HG03439 (cell line): ENCODE data around the gene PLEK2.

Experiments used
- ATAC-seq: cut with Tn5 transposase; IDR thresholded peaks from one replicate; pipeline ENCODE4 v1.9.1; 2021; ENCODE audit warnings: mild to moderate bottlenecking, moderate library complexity; ENCODE audit not compliant: unreplicated experiment

Gene PLEK2

DNA sequence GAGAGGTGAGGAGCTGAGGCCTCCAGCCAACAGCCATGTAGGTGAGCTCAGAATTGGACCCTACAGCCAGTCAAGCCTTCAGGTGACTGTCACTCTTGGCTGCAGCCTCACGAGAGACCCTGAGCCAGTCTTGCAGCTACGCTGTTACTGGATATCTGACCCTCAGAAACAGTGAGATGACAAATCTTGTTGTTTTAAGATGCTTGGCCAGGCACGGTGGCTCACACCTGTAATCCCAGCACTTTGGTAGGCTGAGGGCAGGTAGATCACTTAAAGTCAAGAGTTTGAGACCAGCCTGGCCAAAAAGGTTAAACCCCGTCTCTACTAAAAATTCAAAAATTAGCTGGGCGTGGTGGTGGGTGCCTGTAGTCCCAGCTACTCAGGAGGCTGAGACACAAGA lies 6.2 kb downstream of the PLEK2 start:
- ATAC-seq: no peak

DNA sequence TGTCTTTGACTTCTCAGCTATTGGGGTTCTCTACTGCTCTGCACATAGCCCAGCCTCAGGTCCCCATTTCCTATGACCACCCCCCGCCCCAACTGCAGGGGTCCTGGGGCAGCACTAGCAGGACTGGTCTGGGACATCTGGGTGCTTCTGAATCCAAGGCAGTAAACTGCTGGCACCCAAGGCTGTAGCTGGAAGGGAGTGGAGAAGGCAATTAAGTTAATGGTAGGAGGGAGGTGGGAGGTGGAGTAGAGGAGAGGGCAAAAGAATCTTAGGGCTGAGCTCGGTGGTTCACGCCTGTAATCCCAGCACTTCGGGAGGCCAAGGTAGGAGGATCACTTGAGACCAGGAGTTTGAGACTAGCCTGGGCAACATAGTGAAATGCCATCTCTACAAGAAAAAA lies 11.5 kb downstream of the PLEK2 start:
- no peak for ATAC-seq

DNA sequence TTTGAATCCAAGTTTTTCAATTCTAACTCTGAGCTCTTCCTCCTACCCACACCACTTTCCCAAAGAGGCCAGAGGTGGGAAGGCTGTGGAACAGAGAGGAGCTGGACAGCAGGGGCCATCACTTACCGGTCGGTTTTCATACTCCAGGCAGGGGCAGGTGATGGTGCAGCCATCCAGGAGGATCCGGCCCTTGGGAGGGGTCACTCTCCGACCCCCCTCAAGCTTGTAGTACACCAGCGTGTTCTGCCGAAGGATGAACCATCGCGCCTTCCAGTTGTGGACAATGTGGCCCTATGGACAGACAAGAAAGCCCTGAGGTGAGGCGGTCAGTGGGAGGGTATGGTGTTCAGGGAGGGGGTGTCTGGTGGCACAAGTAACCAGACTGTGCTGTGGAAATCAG lies 14.4 kb downstream of the PLEK2 start:
- no peak for ATAC-seq

- no peak for ATAC-seq
These were observed 15.5 kb downstream of the PLEK2 start for GRCh38 chr14:67396381-67396970.

- no peak for ATAC-seq
These were observed 16.1 kb downstream of the PLEK2 start for GRCh38 chr14:67395876-67396189.

DNA sequence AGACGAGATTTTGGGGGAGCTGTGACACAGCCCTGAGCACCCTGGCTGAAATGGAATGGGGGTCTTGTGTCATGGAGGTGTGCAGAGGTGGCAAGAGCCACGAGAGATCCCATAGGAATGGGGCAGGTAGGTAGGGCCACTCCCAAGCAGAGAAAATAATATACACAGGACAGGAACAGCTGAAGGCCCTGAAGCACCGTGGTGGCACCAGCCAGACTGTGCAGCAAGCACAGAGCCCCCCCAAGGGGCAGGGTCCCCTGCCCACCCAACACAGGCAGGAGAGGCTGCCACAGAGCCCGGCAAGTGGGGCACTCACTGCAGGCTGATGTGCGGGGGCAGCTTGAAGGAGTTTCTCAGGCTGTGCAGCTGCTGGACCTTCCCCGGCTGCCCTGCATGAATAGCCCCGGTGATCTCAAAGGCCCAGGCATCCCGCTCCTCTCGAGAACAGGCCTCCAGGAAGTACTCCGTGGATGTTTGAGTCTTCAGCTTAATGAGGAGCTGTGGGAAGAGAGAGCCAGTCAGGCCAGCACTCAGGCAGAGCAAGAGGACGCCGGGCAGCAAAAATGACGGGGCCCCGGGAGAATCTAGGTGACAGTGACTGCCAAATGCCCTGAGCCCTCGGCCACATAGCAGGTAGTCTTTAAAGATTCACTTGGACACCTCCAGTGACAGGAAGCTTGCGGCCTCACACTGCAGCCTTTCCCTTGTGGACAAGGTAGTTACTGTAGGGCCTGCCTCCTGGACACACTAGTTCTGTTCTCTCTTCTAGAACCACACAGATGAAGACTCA lies 16.7 kb downstream of the PLEK2 start:
- ATAC-seq: no peak

DNA sequence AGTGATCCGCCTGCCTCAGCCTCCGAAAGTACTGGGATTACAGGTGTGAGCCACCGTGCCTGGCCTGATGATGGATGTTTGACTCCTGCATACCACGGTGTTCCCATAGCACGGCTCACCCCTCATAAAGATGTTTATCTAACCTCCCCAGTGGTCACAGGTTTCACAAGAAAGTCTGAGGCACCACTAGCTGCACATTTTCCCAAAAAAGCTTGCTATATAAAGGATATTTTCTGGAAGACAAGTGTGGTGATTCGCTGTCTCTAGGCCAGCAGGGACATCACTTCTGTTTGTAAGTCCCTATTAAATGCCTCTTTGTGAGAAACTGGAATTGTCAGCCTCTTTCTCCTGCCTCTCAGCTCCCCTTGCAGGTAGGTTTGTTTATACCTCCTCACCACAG lies 18.3 kb downstream of the PLEK2 start:
- ATAC-seq: no peak

DNA sequence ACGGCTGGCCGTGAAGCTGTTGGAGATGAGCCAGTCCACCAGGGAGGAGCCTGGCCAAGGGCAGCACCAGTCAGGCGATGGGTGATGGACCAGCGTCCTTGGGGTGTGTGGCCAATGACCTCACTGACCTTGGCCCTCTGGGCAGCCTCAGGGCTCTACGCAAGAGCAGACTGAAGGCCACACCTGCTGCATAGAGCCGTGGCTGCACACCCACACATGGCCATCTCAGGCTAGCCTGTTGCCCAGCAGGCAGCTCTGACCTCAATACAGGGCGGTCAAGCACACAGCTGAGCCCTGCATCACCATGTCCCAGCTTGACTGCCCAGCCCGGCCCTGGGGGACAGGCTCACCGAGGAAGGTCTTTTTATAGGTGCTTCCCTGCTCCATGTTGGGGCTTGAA lies 19.2 kb downstream of the PLEK2 start:
- ATAC-seq: no peak

GRCh38 chr14:67392123-67392522 lies 19.8 kb downstream of the PLEK2 start:
- ATAC-seq: no peak

DNA sequence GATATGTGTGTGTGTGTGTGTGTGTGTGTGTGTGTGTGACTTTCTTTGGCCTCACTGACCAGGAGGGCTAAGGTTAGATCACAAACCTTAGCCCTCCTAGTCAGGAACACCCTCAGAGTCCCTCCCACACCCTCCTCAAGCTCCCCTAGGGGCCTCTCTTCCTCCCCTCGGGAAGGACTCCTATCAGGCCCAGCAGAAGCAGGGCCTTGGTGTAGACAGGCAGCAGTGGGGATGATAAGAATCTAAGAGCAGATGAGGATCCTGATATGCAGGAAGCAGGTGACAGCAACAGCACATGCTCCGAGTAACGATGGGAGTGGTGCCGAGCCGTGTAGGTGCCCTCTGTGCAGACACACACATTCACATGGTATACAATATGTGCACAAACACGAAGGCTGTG lies 20.7 kb downstream of the PLEK2 start:
- no peak for ATAC-seq

GRCh38 chr14:67389811-67390534 lies 22.0 kb downstream of the PLEK2 start:
- no peak for ATAC-seq

- ATAC-seq: no peak
These were observed 22.7 kb downstream of the PLEK2 start for GRCh38 chr14:67389275-67389674.

DNA sequence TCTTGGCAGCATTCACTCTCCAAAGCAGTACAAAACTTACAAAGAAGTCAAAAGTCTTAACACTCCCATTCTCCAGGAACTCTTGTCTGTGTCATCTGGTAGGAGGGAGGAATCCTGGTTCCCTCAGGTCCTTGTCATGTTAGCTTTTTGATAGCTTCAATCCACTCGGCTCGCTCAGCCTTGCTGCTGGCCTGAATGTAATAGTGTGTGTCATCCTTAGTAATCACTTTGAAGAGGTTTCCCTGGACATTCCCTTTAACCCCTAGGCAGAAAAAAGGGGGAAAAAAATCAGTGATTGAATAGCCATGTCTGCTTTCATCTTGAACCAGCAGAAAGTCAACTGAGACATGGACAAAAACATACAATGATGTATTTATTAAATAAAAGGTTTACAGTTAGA lies 24.8 kb downstream of the PLEK2 start:
- no peak for ATAC-seq

DNA sequence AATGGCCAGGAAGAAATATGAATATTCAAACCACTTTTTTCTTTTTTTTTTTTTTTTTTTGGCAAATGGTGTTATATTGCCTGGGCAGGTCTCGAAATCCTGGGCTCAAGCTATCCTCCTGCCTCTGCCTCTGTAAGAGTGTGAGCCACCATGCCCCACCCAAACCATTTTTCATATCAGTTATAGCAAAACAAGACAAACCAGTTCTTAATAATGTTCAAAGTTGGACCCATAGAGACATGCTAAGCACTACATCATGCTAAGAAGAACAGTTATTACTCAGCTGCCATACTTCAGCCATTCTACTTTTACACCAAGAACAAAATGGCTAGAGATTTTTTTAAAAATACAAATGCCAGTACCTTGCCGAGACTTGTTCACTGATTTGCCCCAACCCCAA lies 26.3 kb downstream of the PLEK2 start:
- no peak for ATAC-seq

GRCh38 chr14:67385120-67385519 lies 26.8 kb downstream of the PLEK2 start:
- ATAC-seq: no peak

DNA sequence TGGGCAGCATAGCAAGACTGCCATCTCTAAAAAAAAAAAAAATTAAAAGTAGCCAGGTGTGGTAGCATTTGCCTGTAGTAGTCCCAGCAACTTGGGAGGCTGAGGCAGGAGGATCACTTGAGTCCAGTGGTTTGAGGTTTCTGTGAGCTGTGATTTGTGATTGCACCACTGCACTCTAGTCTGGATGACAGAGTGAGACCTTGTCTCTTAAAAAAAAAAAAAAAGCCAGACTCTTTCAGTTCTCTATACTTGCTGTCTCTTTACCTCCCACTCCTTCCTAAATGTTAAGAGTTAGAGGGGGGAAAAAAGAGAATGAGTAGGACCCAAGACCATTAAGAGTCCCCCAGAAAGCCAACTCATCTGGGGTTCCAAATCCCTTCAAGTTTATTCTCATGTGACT lies 34.0 kb downstream of the PLEK2 start:
- no peak for ATAC-seq

DNA sequence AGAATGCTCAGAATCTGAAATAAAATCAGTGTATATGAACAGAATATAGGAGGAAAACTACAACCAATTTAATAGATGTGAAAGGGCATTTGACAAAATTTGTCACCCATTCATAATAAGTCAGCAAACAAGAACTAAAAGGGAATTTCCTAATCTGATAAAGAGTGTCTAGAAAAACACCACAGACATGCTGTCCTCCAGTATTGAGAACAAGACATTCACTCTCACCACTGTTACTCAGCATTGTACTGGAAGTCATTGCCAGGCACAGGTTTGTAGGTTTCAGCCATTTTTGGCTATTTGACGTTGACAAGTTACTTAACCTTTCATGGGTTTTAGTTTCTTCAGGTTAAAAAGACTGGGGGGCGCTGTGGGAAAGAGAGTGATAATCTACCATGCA lies 38.6 kb downstream of the PLEK2 start:
- ATAC-seq: no peak

GRCh38 chr14:67372833-67373232 lies 39.1 kb downstream of the PLEK2 start:
- no peak for ATAC-seq

GRCh38 chr14:67371247-67372148 lies 40.5 kb downstream of the PLEK2 start:
- no peak for ATAC-seq

DNA sequence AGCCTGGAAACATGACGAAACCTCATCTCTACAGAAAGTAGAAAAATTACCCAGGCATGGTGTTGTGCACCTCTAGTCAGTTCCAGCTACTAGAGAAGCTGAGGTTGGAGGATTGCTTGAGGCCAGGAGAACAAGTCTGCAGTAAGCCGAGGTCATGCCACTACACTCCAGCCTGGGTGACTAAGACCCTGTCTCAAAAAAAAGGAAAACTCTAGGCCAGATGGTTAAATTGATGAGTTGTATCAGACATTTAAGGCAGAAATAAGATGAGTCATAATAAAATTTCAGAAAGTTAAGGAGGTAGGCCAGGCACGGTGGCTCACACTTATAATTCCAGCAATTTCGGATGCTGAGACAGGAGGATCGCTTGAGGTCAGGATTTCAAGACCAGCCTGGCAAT lies 41.1 kb downstream of the PLEK2 start:
- no peak for ATAC-seq

GRCh38 chr14:67365476-67365875 lies 46.5 kb downstream of the PLEK2 start:
- ATAC-seq: no peak
